Chondrocyte (in vitro differentiated cells): ENCODE results near the gene FIGLA. TPM values are rescaled to one million over a fixed set of nuclear protein-coding genes. Genes with fewer than 3 reads are reported as not detected.

Source experiments
- DNase-seq: peaks from one replicate; pipeline ENCODE4 v3.0.0; 2021; ENCODE audit warnings: mixed read lengths, low spot score
- H3K27ac Mint-ChIP-seq: one replicate; pipeline ENCODE4 v1.8.0; 2021; ENCODE audit warnings: mild to moderate bottlenecking, moderate library complexity, mixed read lengths; ENCODE audit not compliant: unreplicated experiment
- H3K27me3 Mint-ChIP-seq: 2 replicates; pipeline ENCODE4 v1.8.0; 2021; ENCODE audit warnings: low read depth, mixed read lengths
- H3K36me3 Mint-ChIP-seq: 2 replicates; pipeline ENCODE4 v1.8.0; 2021; ENCODE audit warnings: low read depth, mixed read lengths
- H3K4me1 Mint-ChIP-seq: 2 replicates; pipeline ENCODE4 v1.8.0; 2021; ENCODE audit warnings: low read depth, mild to moderate bottlenecking, mixed read lengths
- H3K4me3 Mint-ChIP-seq: one replicate; pipeline ENCODE4 v1.8.0; 2021; ENCODE audit warnings: mild to moderate bottlenecking, moderate library complexity, mixed read lengths; ENCODE audit not compliant: unreplicated experiment
- H3K9me3 Mint-ChIP-seq: 2 replicates; pipeline ENCODE4 v1.8.0; 2021; ENCODE audit warnings: low read depth, mixed read lengths
- long read RNA-seq: library from polyadenylated mRNA; stranded (forward); transcript quantifications from one replicate; pipeline ENCODE4 v2.0.0, GENCODE V29; 2021
- total RNA-seq: library from RNA; stranded (reverse); gene quantifications from 3 replicates; pipeline ENCODE4 v1.2.1, GENCODE V29; 2021
- TF ChIP-seq, protein P1 (sequence below): fragments of 200-600 bp; sonication (generic); IDR thresholded peaks from 2 replicates; pipeline ENCODE4 v1.5.0; 2021; ENCODE audit warnings: antibody characterized with exemption, mild to moderate bottlenecking, moderate library complexity

FIGLA gene
- total RNA-seq, result not detected in 3 replicates
- long read RNA-seq, result 0 reads

DNA sequence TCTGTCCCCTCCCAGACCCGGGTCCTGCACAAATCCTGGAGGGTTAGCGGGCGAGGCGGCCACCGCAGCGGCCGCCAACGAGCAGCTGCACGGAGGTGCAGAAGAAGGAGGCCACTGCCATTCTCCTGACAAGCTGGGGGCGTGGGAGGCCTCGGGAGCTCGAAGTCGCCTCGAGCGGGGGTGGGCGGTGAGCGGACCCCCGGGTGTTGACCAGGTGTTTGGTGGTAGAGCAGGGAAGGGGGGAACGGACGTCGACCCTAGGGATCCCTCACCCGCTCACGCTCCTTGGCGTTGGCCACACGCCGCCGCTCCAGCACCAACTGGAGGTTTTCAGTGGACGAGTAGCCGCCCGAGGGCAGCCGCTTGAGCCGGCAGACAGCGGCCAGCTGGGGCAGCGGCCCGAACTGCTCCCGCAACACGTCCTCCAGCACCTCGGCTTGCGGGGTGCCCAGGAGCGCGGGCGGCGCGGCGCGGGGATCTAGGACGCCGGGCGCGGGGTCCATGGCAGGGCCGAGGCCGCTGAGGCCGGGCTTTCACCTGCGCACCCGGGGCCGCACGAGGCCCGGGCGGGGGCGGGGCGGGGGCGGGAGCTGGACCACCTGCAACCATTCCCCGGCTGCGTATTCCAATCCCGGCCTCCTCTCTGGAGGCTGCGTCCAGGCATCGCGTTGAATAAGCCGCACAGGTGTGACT is at the start of gene FIGLA:
Gene FIGLA, minus strand, starts transcription at position 508 of the 693 bp plus-strand sequence. Its CDS starts 5 bp downstream, at position 503.
- Mint-ChIP-seq H3K27ac (no peak within 1 kb of the TSS), H3K4me1 (peaks cover 6% of the 10 kb centered on the region), H3K9me3 (peaks cover 6% of the 10 kb centered on the region), H3K4me3 (peak within 1 kb of the TSS; percentile 67), H3K36me3 (peaks cover 4% of the 10 kb centered on the region), H3K27me3 (peaks cover 66% of the 10 kb centered on the region)
- DNase-seq, result no peak
- TF ChIP-seq, protein P1, sequence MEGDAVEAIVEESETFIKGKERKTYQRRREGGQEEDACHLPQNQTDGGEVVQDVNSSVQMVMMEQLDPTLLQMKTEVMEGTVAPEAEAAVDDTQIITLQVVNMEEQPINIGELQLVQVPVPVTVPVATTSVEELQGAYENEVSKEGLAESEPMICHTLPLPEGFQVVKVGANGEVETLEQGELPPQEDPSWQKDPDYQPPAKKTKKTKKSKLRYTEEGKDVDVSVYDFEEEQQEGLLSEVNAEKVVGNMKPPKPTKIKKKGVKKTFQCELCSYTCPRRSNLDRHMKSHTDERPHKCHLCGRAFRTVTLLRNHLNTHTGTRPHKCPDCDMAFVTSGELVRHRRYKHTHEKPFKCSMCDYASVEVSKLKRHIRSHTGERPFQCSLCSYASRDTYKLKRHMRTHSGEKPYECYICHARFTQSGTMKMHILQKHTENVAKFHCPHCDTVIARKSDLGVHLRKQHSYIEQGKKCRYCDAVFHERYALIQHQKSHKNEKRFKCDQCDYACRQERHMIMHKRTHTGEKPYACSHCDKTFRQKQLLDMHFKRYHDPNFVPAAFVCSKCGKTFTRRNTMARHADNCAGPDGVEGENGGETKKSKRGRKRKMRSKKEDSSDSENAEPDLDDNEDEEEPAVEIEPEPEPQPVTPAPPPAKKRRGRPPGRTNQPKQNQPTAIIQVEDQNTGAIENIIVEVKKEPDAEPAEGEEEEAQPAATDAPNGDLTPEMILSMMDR, result no peak

DNA sequence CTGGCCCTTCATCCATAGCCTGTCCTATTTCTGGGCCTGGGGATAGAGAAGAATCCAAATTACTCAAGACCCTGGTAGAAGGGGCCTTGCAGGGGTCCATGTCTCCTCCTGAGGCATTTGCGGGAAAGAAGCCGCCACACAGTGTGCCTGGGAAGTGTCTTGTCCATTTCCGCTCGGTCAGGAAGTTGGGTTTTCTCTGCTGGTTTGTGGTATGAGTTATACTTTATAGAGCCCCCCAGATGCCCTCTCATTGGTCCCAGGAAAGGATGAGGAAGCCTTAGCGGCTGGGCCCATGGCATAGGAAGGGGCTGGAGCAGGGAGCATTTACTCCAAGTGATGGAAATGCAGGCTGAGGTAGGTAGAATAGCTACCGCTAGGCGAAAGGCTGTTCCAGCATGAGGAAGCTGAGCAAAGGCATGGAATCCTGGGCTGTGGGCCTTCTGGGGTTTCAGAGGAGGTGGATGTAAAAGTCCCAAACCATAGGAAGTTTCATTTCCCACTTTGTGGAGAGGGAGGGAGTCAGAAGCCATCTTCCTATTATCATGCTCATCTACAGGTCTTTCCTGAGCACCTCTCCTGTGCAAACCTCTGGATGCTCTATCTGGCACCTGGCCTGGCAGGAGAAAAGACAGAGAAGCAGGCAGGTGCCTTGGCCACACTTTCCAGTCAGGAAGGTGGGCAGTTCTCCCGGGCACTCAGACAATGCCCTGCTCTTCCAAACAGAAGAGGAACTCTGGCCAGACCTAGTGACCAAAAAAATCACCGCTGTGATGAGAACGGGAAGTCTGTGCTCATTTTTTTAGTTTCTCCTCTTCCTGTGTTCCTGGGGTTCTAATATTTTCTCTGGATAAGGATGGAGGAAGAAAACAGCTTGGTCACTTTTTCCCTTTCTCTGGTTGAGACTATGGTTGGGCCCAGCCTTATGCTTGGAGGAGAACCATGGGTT is 47.8 kb upstream of the FIGLA start:
- no peak overlapping the region for H3K27ac Mint-ChIP-seq
- peaks cover 32% of the 10 kb centered on the region for H3K27me3 Mint-ChIP-seq

GRCh38 chr2:70835643-70836042 is 45.2 kb upstream of the FIGLA start, which contains the start of gene CD207:
TSS of gene CD207 (minus strand) at chr2:70835816. CDS start at chr2:70835776, 40 bp downstream.
- Mint-ChIP-seq H3K27ac (no peak within 1 kb of the TSS), H3K27me3 (peaks cover 22% of the 10 kb centered on the region), H3K4me3 (no peak within 1 kb of the TSS), H3K4me1 (no peaks in the 10 kb centered on the region), H3K36me3 (no peaks in the 10 kb centered on the region), H3K9me3 (no peaks in the 10 kb centered on the region)
- no peak for DNase-seq
- TF ChIP-seq, protein P1, result no peak

More for the DNA sequence above, 47.8 kb upstream of the FIGLA start:
- no peak for DNase-seq
- H3K4me3 Mint-ChIP-seq, result no peak overlapping the region
- peaks cover 3% of the 10 kb centered on the region for H3K9me3 Mint-ChIP-seq
- no peaks in the 10 kb centered on the region for H3K36me3 Mint-ChIP-seq
- no peaks in the 10 kb centered on the region for H3K4me1 Mint-ChIP-seq
- TF ChIP-seq, protein P1, result no peak

- peaks cover 22% of the 10 kb centered on the region for H3K27me3 Mint-ChIP-seq
- H3K27ac Mint-ChIP-seq, result no peak overlapping the region
- no peaks in the 10 kb centered on the region for H3K4me1 Mint-ChIP-seq
- no peaks in the 10 kb centered on the region for H3K36me3 Mint-ChIP-seq
- H3K9me3 Mint-ChIP-seq, result no peaks in the 10 kb centered on the region
- no peak for DNase-seq
- H3K4me3 Mint-ChIP-seq, result no peak overlapping the region
- TF ChIP-seq, protein P1, result no peak
Observed at GRCh38 chr2:70834881-70835280, 44.4 kb upstream of the FIGLA start.

GRCh38 chr2:70834106-70834505 is 43.7 kb upstream of the FIGLA start:
- peaks cover 23% of the 10 kb centered on the region for H3K27me3 Mint-ChIP-seq
- TF ChIP-seq, protein P1, result no peak
- no peaks in the 10 kb centered on the region for H3K36me3 Mint-ChIP-seq
- no peak overlapping the region for H3K27ac Mint-ChIP-seq
- H3K4me3 Mint-ChIP-seq, result no peak overlapping the region
- DNase-seq, result no peak
- no peaks in the 10 kb centered on the region for H3K9me3 Mint-ChIP-seq
- no peaks in the 10 kb centered on the region for H3K4me1 Mint-ChIP-seq
